AG20443 (cell line): ENCODE results near the gene CYP1B1.
"Not testable (repeated sequence)": the region's sequence is repeated elsewhere in the genome, so short reads cannot be mapped to it uniquely, and the experiment has no call there.

ENCODE experiments used
- DNase-seq: peaks from one replicate; pipeline ENCODE4 v3.0.0; 2012; ENCODE audit warnings: low spot score, mixed read lengths

Gene CYP1B1

GRCh38 chr2:38032946-38033345 lies 43.0 kb downstream of the CYP1B1 start:
- DNase-seq = no peak

- DNase-seq = no peak
These were observed 45.2 kb downstream of the CYP1B1 start for GRCh38 chr2:38030635-38031355.

- no peak for DNase-seq
These were observed 46.4 kb downstream of the CYP1B1 start for GRCh38 chr2:38029512-38029911.

- DNase-seq = no peak
These were observed 47.1 kb downstream of the CYP1B1 start for GRCh38 chr2:38028829-38029228.

- no peak for DNase-seq
These were observed 49.1 kb downstream of the CYP1B1 start for GRCh38 chr2:38026846-38027245.

- DNase-seq = no peak
These were observed 54.4 kb downstream of the CYP1B1 start for GRCh38 chr2:38021589-38021988.

GRCh38 chr2:38020359-38021069 lies 55.4 kb downstream of the CYP1B1 start:
- not testable (repeated sequence) for DNase-seq

GRCh38 chr2:38017836-38018235 lies 58.1 kb downstream of the CYP1B1 start:
- no peak for DNase-seq
